Measurements from ENCODE around the gene PPA1. TPM values are rescaled to one million over a fixed set of nuclear protein-coding genes. Genes with fewer than 3 reads are reported as not detected.
A peak's percentile ranks its signal among the peaks of the same experiment; 100 is the strongest.

The PPA1 gene
- total RNA-seq, 4 donors from 2014 or later = 147 to 169 (median 150) TPM

DNA sequence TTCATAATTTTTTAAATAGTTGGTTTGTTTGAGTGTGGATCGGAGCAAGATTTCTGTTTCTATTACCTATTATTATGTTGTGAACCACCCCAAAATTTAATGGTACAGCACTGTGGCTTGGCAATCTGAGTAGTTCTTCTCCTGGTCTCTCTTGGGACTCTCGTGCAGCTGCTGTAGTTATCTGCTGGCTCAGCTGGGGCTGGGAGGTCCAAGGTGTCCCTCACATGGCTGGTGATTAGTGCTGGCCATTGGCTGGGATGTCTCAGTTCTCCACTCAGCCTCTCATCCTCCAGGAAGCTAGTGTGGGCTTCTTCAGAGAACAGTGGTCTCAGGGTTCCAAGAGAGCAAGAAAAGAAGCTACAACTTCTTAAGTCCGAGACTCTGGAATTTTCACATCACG, 35.1 kb upstream of the PPA1 start:
- H3K27me3 ChIP-seq = no peaks in the 10 kb centered on the region
- no peak for DNase-seq (ENCODE audit: low spot score in 2 of 2)
- no peak overlapping the region for H3K27ac ChIP-seq
- peaks cover 0 to 16% (median 2%) of the 10 kb centered on the region in 4 donors for H3K4me1 ChIP-seq
- no peak overlapping the region for H3K4me3 ChIP-seq
- TF ChIP-seq EP300 (IDR thresholded peaks at IDR 0.05) = no peak
- TF ChIP-seq POLR2A (IDR thresholded peaks at IDR 0.05) = no peak
- no peak for TF ChIP-seq CTCF (IDR thresholded peaks at IDR 0.05)
- no peaks in the 10 kb centered on the region for H3K9me3 ChIP-seq
- no peaks in the 10 kb centered on the region for H3K36me3 ChIP-seq
- whole genome bisulfite sequencing, 2 donors = 75 to 92% methylated on average over 4 of the region's 4 CpGs

DNA sequence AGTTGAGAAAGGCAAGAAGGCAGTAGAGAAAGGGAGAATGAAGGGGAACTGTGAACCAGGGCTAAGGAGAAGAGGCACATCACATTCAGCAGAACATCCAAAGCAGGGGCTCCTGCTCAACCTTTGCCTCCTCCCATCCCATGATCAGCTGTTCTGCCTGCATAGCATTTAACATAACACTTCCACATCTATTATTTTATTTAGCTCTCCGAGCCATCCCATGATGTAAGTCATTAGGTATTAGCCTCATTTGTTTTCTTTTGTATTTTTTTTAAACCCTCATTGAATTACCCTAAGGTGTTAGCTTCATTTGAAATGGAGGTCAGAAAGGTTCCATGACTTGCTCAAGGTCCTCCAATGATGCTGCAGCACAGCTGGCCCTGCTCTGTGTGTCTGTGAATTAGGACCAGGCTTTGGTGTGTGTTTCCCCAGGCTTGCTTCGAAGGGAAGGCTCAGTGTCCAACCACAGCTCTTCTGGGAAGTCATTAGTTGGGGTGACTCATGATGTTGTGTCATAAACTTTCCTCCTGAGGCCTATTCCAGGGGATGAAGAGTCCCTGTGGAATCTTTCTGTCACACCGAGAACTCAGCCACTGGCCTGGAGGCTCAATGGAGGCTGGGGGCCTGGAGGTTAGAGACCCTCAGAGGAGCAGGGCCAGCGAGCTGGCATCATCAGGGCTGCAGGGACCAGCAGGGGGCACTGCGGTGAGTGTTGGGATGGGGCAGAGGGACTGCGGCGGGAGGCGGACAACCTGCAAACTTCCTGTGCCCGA, 34.1 kb upstream of the PPA1 start:
- Histone ChIP-seq H3K4me3 (no peak overlapping the region), H3K36me3 (no peaks in the 10 kb centered on the region), H3K4me1 (peaks cover 0 to 6% (median under 1%) of the 10 kb centered on the region in 4 donors), H3K27ac (no peak overlapping the region), H3K27me3 (no peaks in the 10 kb centered on the region), H3K9me3 (no peaks in the 10 kb centered on the region)
- WGBS, 2 donors = 58 to 76% methylated on average over 8 to 9 of the region's 9 CpGs
- TF ChIP-seq POLR2A (IDR thresholded peaks at IDR 0.05) (no peak), EP300 (IDR thresholded peaks at IDR 0.05) (peak in 1 of 2 donors; percentile 16), CTCF (IDR thresholded peaks at IDR 0.05) (no peak)
- no peak for DNase-seq (ENCODE audit: low spot score in 2 of 2)

DNA sequence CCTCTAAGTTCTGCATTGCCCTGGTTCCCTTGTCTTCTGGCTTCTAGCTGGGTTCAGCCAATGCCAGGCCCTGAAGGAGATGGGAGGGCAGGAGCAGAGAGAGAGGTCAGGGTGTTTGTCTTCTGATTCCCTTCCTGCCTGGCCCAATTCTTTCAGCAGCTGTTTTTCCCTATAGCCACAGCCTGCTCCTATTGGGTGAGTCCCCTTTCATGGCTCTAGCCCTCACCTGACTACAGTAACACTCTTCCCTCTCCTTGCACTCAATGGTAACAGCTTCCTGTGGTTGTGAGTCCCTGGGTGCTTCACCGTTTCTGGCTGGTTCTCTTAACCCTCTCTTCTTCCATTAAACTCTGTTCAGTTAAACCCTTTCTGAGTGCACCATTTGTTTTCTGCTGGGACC, 33.5 kb upstream of the PPA1 start:
- Histone ChIP-seq H3K9me3 (no peaks in the 10 kb centered on the region), H3K4me1 (peaks cover 0 to 2% (median 0%) of the 10 kb centered on the region in 4 donors), H3K27me3 (no peaks in the 10 kb centered on the region), H3K36me3 (no peaks in the 10 kb centered on the region), H3K27ac (no peak overlapping the region), H3K4me3 (no peak overlapping the region)
- DNase-seq (ENCODE audit: low spot score in 2 of 2) = no peak
- TF ChIP-seq CTCF (IDR thresholded peaks at IDR 0.05) (no peak), EP300 (IDR thresholded peaks at IDR 0.05) (no peak), POLR2A (IDR thresholded peaks at IDR 0.05) (no peak)
- WGBS, 2 donors = 48 to 49% methylated on average over 1 of the region's 1 CpG

DNA sequence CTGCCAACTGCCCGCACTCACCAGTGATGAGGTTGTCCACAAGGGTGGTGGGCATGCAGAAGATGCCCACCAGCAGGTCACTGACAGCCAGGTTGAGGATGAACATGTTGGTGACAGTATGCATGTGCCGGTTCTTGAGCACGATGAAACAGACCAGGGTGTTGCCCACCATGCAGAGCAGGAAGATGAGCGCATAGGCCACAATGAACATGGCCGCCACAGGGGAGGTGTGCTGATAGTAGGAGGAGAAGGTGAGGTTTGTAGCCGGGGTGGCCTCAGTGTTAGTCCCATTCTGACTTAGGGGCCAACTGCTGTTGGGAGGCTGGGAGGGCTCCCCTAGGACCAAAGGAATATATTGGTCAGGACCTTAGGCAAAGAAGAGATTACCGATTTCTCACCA, 32.8 kb upstream of the PPA1 start:
- no peak overlapping the region for H3K27ac ChIP-seq
- WGBS, 2 donors = 93% methylated on average over 6 to 7 of the region's 7 CpGs
- no peak for TF ChIP-seq CTCF (IDR thresholded peaks at IDR 0.05)
- no peak for TF ChIP-seq EP300 (IDR thresholded peaks at IDR 0.05)
- no peak for TF ChIP-seq POLR2A (IDR thresholded peaks at IDR 0.05)
- H3K36me3 ChIP-seq = no peaks in the 10 kb centered on the region
- peaks cover 0 to 1% (median 0%) of the 10 kb centered on the region in 4 donors for H3K9me3 ChIP-seq
- H3K27me3 ChIP-seq = no peaks in the 10 kb centered on the region
- DNase-seq (ENCODE audit: low spot score in 2 of 2) = no peak
- H3K4me1 ChIP-seq = no peaks in the 10 kb centered on the region
- no peak overlapping the region for H3K4me3 ChIP-seq

DNA sequence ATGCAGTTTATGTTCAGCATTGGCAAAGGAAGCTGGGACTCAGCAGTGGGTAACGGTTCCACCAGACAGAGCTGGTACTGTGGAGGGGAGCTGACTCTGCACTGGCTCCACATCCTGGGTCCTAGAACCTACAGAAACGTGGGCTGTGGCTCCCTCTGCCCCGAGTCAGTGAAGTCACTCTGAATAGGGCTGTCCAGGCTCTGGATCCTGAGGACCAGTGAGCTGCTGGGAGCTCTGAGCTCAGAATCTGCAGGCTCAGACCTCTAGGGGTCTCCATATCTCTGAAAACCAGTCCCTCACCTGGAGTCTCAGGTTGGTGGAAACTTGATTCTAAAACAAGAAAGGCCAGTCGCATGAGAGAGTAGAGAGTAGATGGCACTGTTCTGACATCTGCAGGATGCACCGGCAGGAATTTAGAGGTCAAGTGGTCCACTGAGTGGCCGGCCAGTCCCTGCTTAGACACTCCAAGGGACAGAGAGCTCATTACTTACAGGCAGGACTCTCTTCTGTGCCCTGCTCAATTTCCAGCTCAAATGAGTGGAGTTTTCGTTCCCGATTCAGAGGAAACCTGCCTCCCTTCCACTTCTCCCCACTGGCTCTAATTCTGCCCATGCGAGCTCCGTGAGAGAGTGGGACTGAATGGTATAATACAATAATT, 31.9 kb upstream of the PPA1 start:
- 48 to 51% methylated on average over 10 of the region's 10 CpGs for WGBS, 2 donors
- no peak for DNase-seq (ENCODE audit: low spot score in 2 of 2)
- TF ChIP-seq EP300 (IDR thresholded peaks at IDR 0.05) = no peak
- peak in 2 of 5 experiments; percentile 7 to 13 for TF ChIP-seq CTCF (IDR thresholded peaks at IDR 0.05)

More for the DNA sequence above, 31.9 kb upstream of the PPA1 start:
- peaks cover 0 to 5% (median 0%) of the 10 kb centered on the region in 4 donors for H3K9me3 ChIP-seq
- H3K4me3 ChIP-seq = no peak overlapping the region
- no peaks in the 10 kb centered on the region for H3K36me3 ChIP-seq
- no peak overlapping the region for H3K27ac ChIP-seq
- no peaks in the 10 kb centered on the region for H3K27me3 ChIP-seq
- H3K4me1 ChIP-seq = no peaks in the 10 kb centered on the region
